Common myeloid progenitor, CD34-positive (primary cell): ENCODE measurements around the gene CCDC83.

Experiments
- CTCF ChIA-PET: fragments of 350-600 bp; sonication (Branson Sonifier 250); formaldehyde crosslinking; loops from one replicate; lab custom pipeline; 2021; ENCODE audit warnings: antibody characterized with exemption; lab: Charles Lee
- POLR2A ChIA-PET: fragments of 350-600 bp; sonication (Branson Sonifier 250); formaldehyde crosslinking; loops from one replicate; lab custom pipeline; 2021; ENCODE audit warnings: antibody characterized with exemption; lab: Charles Lee
- DNase-seq, 3 donors: peaks; one replicate each; pipeline versions ENCODE4 v3.0.0 to v3.0.0-alpha.2; 2013
- H3K27ac ChIP-seq, 2 experiments: 1 replicate in 1 of 2; 2 replicates in 1 of 2; pipeline ENCODE4 v1.7.0; 2013; ENCODE audit warnings: inconsistent platforms in 2 of 2, low read length in 2 of 2, mild to moderate bottlenecking in 2 of 2, low read depth in 1 of 2, moderate library complexity in 1 of 2; ENCODE audit not compliant: severe bottlenecking in 2 of 2, insufficient read depth in 1 of 2, poor library complexity in 1 of 2
- H3K27me3 ChIP-seq, 5 experiments: replicated peaks in 2 of 5; 1 replicate in 3 of 5; 2 replicates in 2 of 5; pipeline versions ENCODE4 v1.6.1 to v1.7.0; 2013; ENCODE audit warnings: low read length in 4 of 5, mild to moderate bottlenecking in 2 of 5, moderate library complexity in 2 of 5, inconsistent platforms in 1 of 5; ENCODE audit not compliant: insufficient read depth in 5 of 5, control insufficient read depth in 4 of 5
- H3K36me3 ChIP-seq, 4 experiments: 1 replicate in 2 of 4; 2 replicates in 2 of 4; pipeline versions ENCODE4 v1.6.1 to v1.7.0; 2013; ENCODE audit warnings: low read length in 3 of 4, control low read depth in 1 of 4, mild to moderate bottlenecking in 1 of 4; ENCODE audit not compliant: control insufficient read depth in 4 of 4, insufficient read depth in 4 of 4
- H3K4me1 ChIP-seq, 4 experiments: 1 replicate in 3 of 4; 2 replicates in 1 of 4; pipeline versions ENCODE4 v1.6.1 to v1.7.1; 2013; ENCODE audit warnings: low read length in 3 of 4, mild to moderate bottlenecking in 3 of 4, control low read depth in 1 of 4, inconsistent platforms in 1 of 4, moderate library complexity in 1 of 4; ENCODE audit not compliant: control insufficient read depth in 4 of 4, insufficient read depth in 4 of 4; ENCODE audit errors: control extremely low read depth in 1 of 4
- H3K4me3 ChIP-seq, 7 experiments: 1 replicate in 4 of 7; 2 replicates in 3 of 7; pipeline versions ENCODE4 v1.5.1 to v1.7.0; 2013; ENCODE audit warnings: mild to moderate bottlenecking in 7 of 7, low read length in 6 of 7, moderate library complexity in 6 of 7, inconsistent platforms in 2 of 7, low read depth in 2 of 7, control low read depth in 1 of 7; ENCODE audit not compliant: insufficient read depth in 4 of 7, control insufficient read depth in 1 of 7; ENCODE audit errors: extremely low read depth in 1 of 7
- H3K9me3 ChIP-seq, 5 experiments: 1 replicate in 4 of 5; 2 replicates in 1 of 5; pipeline versions ENCODE4 v1.6.1 to v1.7.1; 2013; ENCODE audit warnings: low read length in 4 of 5, mild to moderate bottlenecking in 2 of 5, inconsistent platforms in 1 of 5, low read depth in 1 of 5, moderate library complexity in 1 of 5; ENCODE audit not compliant: control insufficient read depth in 4 of 5, insufficient read depth in 2 of 5; ENCODE audit errors: control extremely low read depth in 1 of 5
- WGBS: methylation state at CpG from one replicate; pipeline ENCODE4 v1.1.5; 2013; ENCODE audit not compliant: insufficient coverage; 5-methylcytosine and 5-hydroxymethylcytosine counted together

Gene CCDC83

GRCh38 chr11:85960678-85961077 is 105.5 kb downstream of the CCDC83 start:
- no peak overlapping the region for H3K4me3 ChIP-seq
- H3K27ac ChIP-seq = no peak overlapping the region
- ChIA-PET CTCF (interaction anchor here (0.9 to 1.0 kb wide), 2 partner anchors 27 to 329 kb away, joined by 3 to 5 read pairs; no protein-coding TSS in a partner anchor), POLR2A (no interaction called here)
- H3K36me3 ChIP-seq = peaks cover 23 to 72% (median 44%) of the 10 kb centered on the region in 4 experiments
- H3K9me3 ChIP-seq = no peaks in the 10 kb centered on the region
- WGBS = 100% methylated on average over 2 of the region's 3 CpGs
- no peaks in the 10 kb centered on the region for H3K27me3 ChIP-seq
- H3K4me1 ChIP-seq = no peaks in the 10 kb centered on the region
- no peak for DNase-seq

- H3K9me3 ChIP-seq = no peaks in the 10 kb centered on the region
- DNase-seq = no peak
- 91% methylated on average over 5 of the region's 6 CpGs for WGBS
- no peaks in the 10 kb centered on the region for H3K27me3 ChIP-seq
- CTCF ChIA-PET = interaction anchor here (0.9 to 1.0 kb wide), 3 partner anchors 19 to 329 kb away, joined by 3 to 5 read pairs (median 3); no protein-coding TSS in a partner anchor
- peaks cover 20 to 73% (median 43%) of the 10 kb centered on the region in 4 experiments for H3K36me3 ChIP-seq
- H3K27ac ChIP-seq = no peak overlapping the region
- POLR2A ChIA-PET = no interaction called here
- H3K4me1 ChIP-seq = no peaks in the 10 kb centered on the region
- H3K4me3 ChIP-seq = no peak overlapping the region
Measured at GRCh38 chr11:85961130-85961529, 105.9 kb downstream of the CCDC83 start.

DNA sequence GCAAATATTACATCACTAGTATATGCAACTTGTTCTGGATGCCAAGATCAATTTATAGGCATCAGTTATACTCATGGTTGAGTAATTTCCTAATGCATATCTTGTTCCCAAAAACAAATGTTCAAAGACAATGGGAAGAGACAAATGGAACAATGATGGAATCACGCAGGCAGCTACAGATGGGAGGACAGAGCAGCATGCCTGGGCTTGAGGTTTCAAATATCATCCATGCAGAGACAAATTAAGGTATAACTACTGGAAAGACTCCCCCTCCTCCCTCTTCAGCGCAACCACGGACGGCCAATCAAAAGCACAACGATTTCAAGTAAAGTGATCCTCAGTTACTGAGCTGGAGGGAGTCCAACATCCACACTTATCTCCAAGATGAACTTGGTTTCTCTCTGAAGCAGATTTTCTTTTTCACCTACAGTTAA is 106.8 kb downstream of the CCDC83 start:
- Histone ChIP-seq H3K36me3 (peaks cover 16 to 71% (median 44%) of the 10 kb centered on the region in 4 experiments), H3K9me3 (no peaks in the 10 kb centered on the region), H3K4me1 (no peaks in the 10 kb centered on the region), H3K4me3 (no peak overlapping the region), H3K27me3 (no peaks in the 10 kb centered on the region), H3K27ac (no peak overlapping the region)
- no peak for DNase-seq
- ChIA-PET CTCF (interaction anchor here (0.9 kb wide), 1 partner anchor 20 kb away, joined by 3 read pairs; no protein-coding TSS in a partner anchor), POLR2A (no interaction called here)
- WGBS = 96% methylated on average over 5 of the region's 5 CpGs

- 100% methylated on average over 1 of the region's 2 CpGs for WGBS
- CTCF ChIA-PET = no interaction called here
- no peak overlapping the region for H3K27ac ChIP-seq
- DNase-seq = no peak
- no peaks in the 10 kb centered on the region for H3K9me3 ChIP-seq
- POLR2A ChIA-PET = no interaction called here
- H3K4me1 ChIP-seq = peaks cover 0 to 8% (median 5%) of the 10 kb centered on the region in 4 experiments
- H3K4me3 ChIP-seq = no peak overlapping the region
- peaks cover 8 to 59% (median 32%) of the 10 kb centered on the region in 4 experiments for H3K36me3 ChIP-seq
- H3K27me3 ChIP-seq = no peaks in the 10 kb centered on the region
Measured at GRCh38 chr11:85965202-85965601, 110.0 kb downstream of the CCDC83 start.

GRCh38 chr11:85967457-85967856 is 112.3 kb downstream of the CCDC83 start:
- H3K4me3 ChIP-seq = no peak overlapping the region
- H3K27me3 ChIP-seq = no peaks in the 10 kb centered on the region
- H3K36me3 ChIP-seq = peaks cover 6 to 59% (median 36%) of the 10 kb centered on the region in 4 experiments
- WGBS = 94% methylated on average over 3 of the region's 5 CpGs
- CTCF ChIA-PET = interaction anchor here (1.2 to 2.1 kb wide), 3 partner anchors 112 to 325 kb away, joined by 3 to 5 read pairs (median 3); partner anchors contain the start of gene CCDC83
- POLR2A ChIA-PET = no interaction called here
- DNase-seq = no peak
- no peak overlapping the region for H3K27ac ChIP-seq
- no peaks in the 10 kb centered on the region for H3K9me3 ChIP-seq
- H3K4me1 ChIP-seq = peaks cover 0 to 8% (median 5%) of the 10 kb centered on the region in 4 experiments
